HepG2 (cell line): ENCODE data around the gene MMP24OS. TPM values are rescaled to one million over a fixed set of nuclear protein-coding genes. Genes with fewer than 3 reads are reported as not detected.

Experiments
- FOXJ3 ChIP-seq: sonication (generic); formaldehyde crosslinking; IDR thresholded peaks from 2 replicates; pipeline ENCODE4 v1.4.0; 2020; ENCODE audit warnings: missing genetic modification reagents, mild to moderate bottlenecking, borderline replicate concordance
- MLXIP ChIP-seq: sonication (generic); formaldehyde crosslinking; IDR thresholded peaks from 2 replicates; pipeline ENCODE4 v1.9.0; 2021; ENCODE audit warnings: missing genetic modification reagents, borderline replicate concordance
- NFE2 ChIP-seq: sonication (generic); formaldehyde crosslinking; IDR thresholded peaks from 2 replicates; pipeline ENCODE4 v1.4.0; 2020; ENCODE audit warnings: missing genetic modification reagents
- PAWR ChIP-seq: sonication (generic); formaldehyde crosslinking; IDR thresholded peaks from 2 replicates; pipeline ENCODE4 v1.4.0; 2020; ENCODE audit warnings: missing genetic modification reagents, mild to moderate bottlenecking, borderline replicate concordance
- RNF219 ChIP-seq: sonication (generic); formaldehyde crosslinking; IDR thresholded peaks from 2 replicates; pipeline ENCODE4 v1.5.0; 2020; ENCODE audit warnings: mild to moderate bottlenecking, missing genetic modification reagents
- TBL1XR1 ChIP-seq: fragments of 150-350 bp; IDR thresholded peaks from 2 replicates; pipeline ENCODE4 v1.6.1; 2014; ENCODE audit warnings: borderline replicate concordance, low read length; ENCODE audit not compliant: partially characterized antibody
- USF2 ChIP-seq, 2 experiments: sonication (generic) in 1 of 2; formaldehyde crosslinking in 1 of 2; IDR thresholded peaks; 2 replicates each; pipeline versions ENCODE4 v1.5.1 to v1.6.1; 2011 to 2020; ENCODE audit warnings: borderline replicate concordance in 1 of 2, low read depth in 1 of 2, low read length in 1 of 2, mild to moderate bottlenecking in 1 of 2, missing genetic modification reagents in 1 of 2, moderate library complexity in 1 of 2
- ZBTB3 ChIP-seq: sonication (generic); formaldehyde crosslinking; IDR thresholded peaks from 2 replicates; pipeline ENCODE4 v1.4.0; 2020; ENCODE audit warnings: low read depth, mild to moderate bottlenecking, moderate library complexity, missing genetic modification reagents, borderline replicate concordance
- ZMYM3 ChIP-seq: sonication (generic); formaldehyde crosslinking; IDR thresholded peaks from 2 replicates; pipeline ENCODE4 v1.5.1; 2020; ENCODE audit warnings: mild to moderate bottlenecking, missing genetic modification reagents
- ZMYM4 ChIP-seq: sonication (generic); formaldehyde crosslinking; IDR thresholded peaks from 2 replicates; pipeline ENCODE4 v1.8.1; 2023; ENCODE audit warnings: mild to moderate bottlenecking, missing genetic modification reagents
- ZNF564 ChIP-seq: sonication (generic); formaldehyde crosslinking; IDR thresholded peaks from 2 replicates; pipeline ENCODE4 v1.8.1; 2023; ENCODE audit warnings: mild to moderate bottlenecking, missing genetic modification reagents
- ZNF609 ChIP-seq: sonication (generic); formaldehyde crosslinking; IDR thresholded peaks from 2 replicates; pipeline ENCODE4 v1.4.0; 2020; ENCODE audit warnings: mild to moderate bottlenecking, missing genetic modification reagents, borderline replicate concordance
- polyA plus RNA-seq, 8 experiments: library from polyadenylated mRNA; depleted of rRNA in 3 of 8; stranded (reverse) in 7 of 8; unstranded in 1 of 8; fragments of >200 nt; fragmentation: Illumina TruSeq in 4 of 8; extraction: Trizol in 4 of 8; gene quantifications; 2 replicates each; pipeline versions ENCODE4 v1.2.1 to v1.2.3, GENCODE V29; 2011 to 2016; ENCODE audit warnings: low read depth in 4 of 8, missing spikeins in 1 of 8, mixed read lengths in 1 of 8; ENCODE audit not compliant: insufficient read depth in 1 of 8
- total RNA-seq, 5 experiments: library from RNA; depleted of rRNA; stranded (reverse); fragments of >200 nt; fragmentation: Illumina TruSeq; extraction: Trizol; gene quantifications; 2 replicates each; pipeline ENCODE4 v1.2.3, GENCODE V29; 2016; ENCODE audit warnings: low read depth in 1 of 5

Gene MMP24OS
- total and polyA plus RNA-seq, 2 of the 13 experiments (the other 11 are each of a cell fraction or from before 2014, with no cell fraction given), result 6.0 to 8.5 TPM

GRCh38 chr20:35284267-35284991 is 6.5 kb upstream of the MMP24OS start, which contains the start of gene EIF6 (continued):
- TF ChIP-seq NFE2 (CRISPR knock-in tag) (0 out of 2 replicates have a peak, but pooled peaks have one; percentile 15), ZNF564 (peak; percentile 81), USF2 (IDR thresholded peaks at IDR 0.05; ENCODE audit: low read depth, low read length) (no peak), USF2 (CRISPR knock-in tag; IDR thresholded peaks at IDR 0.05; ENCODE audit: borderline replicate concordance) (peak; percentile 51; the same call in 1 of the 2 replicates), RNF219 (CRISPR knock-in tag) (no peak), ZNF609 (CRISPR knock-in tag) (peak; percentile 74), ZMYM4 (peak; percentile 87), ZBTB3 (CRISPR knock-in tag) (no peak), TBL1XR1 (peak; percentile 76), FOXJ3 (CRISPR knock-in tag) (no peak; the same call in 1 of the 2 replicates), ZMYM3 (peak; percentile 59), MLXIP (CRISPR knock-in tag) (no peak), PAWR (CRISPR knock-in tag) (0 out of 2 replicates have a peak, but pooled peaks have one; percentile 80)
